ENCODE results near the gene FXN.
"Not testable (repeated sequence)": the region's sequence is repeated elsewhere in the genome, so short reads cannot be mapped to it uniquely, and the experiment has no call there.

The FXN gene

DNA sequence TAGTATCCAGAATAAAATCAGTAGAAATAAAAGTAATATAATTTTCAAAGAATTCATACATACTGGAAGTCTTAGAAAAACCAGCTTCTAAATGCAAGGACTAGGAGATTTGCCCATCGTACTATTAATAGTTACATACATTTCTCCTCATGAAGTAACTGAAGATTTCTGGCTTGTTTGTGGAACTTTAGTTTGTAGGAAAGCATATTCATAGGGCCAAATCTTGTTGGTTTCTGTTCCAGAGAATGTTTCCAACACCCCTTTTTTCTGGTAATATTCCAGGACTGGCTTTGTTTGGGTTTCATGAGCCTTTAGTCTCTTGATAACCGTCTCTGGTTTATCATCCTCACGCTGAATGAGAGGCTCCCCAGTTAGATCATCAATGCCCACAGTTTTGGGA is 72.2 kb downstream of the FXN start:
- no peak for DNase-seq

DNA sequence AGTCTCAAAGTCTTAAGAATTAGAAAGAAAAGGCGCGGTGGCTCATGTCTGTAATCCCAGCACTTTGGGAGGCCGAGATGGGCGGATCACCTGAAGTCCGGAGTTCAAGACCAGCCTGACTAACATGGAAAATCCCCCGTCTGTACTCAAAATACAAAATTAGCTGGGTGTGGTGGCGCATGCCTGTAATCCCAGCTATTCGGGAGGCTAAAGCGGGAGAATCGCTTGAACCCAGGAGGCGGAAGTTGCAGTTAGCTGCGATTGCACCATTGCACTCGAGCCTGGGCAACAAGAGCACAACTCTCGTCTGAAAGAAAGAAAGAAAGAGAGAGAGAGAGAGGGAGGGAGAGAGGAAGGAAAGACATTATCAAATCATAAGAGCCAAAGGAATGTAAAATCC is 73.2 kb downstream of the FXN start:
- DNase-seq = not testable (repeated sequence)

DNA sequence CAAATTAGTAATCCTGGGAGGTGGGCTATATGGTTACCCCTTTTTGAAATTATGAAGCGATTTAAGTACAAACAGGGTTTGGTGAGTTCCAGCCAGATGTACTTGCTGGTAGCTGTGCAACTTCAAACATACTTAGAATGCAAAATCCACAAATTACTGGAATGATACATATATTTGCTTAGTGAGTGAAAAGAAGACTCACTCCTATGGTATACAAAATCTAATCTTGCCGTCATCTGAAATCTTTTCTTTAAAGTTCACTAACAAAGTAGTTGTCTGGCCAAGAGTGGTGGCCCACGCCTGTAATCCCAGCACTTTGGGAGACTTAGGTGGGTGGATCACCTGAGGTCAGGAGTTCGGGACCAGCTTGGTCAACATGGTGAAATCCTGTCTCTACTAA is 73.6 kb downstream of the FXN start:
- DNase-seq = no peak

DNA sequence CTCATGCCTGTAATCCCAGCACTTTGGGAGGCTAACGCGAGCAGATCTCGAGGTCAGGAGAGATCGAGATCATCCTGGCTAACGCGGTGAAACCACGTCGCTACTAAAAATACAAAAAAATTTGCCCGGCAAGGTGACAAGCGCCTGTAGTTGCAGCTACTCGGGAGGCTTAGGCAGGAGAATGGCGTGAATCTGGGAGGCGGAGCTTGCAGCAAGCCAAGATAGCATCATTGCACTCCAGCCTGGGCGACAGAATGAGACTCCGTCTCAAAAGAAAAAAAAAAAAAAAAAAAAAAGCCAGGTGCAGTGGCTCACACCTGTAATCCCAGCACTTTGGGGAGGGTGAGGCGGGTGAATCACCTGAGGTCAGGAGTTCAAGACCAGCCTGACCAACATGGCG is 77.1 kb downstream of the FXN start:
- not testable (repeated sequence) for DNase-seq

DNA sequence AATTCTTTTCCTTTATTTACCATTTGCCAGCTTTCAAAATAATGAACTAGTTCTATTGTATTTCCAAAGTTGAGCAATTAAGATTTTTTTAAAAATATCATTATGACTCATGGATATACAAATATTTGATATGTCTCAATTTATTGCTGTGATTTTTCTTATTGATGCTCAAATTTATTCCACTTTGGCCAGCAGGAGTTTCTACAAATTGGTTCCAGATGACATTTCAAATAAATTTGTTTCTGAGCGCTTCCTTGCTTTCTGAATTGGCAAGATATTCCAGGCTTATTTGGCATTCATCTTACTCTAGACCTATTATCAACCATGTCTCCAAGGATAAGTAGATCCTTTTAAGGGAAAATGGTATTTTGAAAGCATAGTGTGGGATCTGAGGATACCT is 80.1 kb downstream of the FXN start:
- no peak for DNase-seq

DNA sequence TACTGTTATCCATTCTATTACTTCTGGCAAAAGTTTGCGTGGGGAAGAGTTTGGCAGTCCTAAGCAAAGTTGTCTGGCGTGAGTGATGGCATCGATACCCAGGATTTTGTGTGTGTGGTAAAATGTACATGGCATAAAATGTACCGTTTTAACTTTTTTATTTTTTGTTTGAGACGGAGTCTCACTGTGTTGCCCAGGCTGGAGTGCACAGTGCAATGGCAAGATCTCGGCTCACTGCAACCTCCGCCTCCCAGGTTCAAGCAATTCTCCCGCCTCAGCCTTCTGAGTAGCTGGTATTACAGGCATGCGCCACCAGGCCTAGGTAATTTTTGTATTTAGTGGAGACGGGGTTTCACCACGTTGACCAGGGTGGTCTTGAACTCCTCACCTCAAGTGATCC is 83.1 kb downstream of the FXN start:
- DNase-seq = no peak

DNA sequence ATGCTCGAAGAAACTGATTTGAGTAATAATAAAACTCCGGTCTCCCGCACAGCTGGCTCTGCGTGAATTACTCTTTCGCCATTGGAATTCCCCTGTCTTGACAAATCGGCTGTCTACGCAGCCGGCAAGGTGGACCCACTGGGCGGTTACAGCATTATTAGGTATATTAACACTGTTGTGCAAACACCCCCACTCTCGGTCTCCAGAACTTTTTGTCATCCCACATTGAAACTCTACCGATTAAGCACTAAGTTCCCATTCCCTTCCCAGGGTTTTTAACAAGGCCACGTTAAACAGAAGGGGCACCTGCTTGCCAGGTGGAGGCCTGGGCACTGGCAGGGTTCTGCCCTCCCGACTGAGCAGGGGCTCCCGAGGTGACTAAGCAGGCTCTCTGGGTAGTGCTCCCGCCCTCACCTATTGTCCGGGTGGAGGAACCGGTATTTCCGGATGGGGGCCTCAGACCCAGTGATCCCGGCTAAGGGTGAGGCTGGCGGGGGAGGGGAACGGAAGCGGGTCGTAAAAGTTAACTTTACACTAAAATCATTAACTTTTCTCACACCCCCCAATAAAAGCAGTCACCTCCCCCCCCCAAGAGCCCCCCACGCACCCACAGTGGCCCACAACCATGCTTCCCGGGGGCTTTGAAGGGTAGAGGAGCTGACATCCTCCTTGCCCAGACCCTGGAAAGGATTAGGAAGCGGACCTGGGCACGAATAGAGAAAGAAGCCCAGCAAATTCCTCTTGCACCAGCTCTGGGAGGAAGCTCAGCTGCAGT is 85.0 kb downstream of the FXN start:
- peak; percentile 84 for DNase-seq

DNA sequence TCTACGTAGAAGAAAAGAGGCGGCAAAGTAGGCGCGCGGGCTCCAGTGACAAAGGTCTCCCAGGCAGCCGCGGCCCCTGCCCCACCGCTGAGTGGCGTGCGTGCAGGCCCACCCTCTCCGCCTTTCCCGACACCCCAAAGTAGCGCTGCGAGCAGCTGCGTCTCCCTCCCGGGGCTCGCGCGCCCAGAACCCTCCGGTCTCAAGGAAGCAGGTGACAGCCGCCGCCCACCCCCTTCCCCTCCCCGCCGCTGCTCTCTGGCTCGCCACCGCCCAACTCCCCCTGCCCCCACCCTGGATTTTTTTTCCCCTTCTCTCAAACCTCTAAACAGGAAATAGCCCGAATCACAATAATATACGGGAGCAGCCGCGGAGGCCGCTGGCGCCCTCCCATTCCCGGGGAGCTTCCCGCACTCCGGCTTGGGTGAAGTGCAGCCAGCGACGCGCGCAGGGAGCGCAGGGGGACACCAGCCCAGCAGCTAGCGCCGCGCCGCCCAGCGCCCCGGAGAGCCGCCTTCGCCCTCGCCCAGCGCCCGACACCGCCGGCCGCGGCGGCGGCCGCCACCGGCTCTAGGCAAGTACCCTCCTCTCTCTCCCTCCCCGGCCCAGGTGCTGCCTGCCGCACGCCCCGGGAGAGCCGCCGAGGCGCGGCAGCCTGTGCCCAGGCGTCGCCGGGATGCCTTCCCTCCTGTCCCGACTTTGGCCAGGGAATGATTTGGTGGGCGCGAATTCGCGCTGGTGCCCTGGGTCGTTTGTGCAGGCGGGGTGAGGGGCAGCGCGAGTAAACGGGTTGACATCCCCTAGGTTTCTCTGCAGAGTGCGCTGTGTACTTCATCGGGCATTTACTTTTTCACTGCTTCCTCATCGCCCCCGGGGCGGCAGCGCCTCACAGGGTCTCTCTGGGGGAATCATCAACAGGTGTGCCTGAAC is 85.9 kb downstream of the FXN start:
- peak; percentile 60 for DNase-seq

DNA sequence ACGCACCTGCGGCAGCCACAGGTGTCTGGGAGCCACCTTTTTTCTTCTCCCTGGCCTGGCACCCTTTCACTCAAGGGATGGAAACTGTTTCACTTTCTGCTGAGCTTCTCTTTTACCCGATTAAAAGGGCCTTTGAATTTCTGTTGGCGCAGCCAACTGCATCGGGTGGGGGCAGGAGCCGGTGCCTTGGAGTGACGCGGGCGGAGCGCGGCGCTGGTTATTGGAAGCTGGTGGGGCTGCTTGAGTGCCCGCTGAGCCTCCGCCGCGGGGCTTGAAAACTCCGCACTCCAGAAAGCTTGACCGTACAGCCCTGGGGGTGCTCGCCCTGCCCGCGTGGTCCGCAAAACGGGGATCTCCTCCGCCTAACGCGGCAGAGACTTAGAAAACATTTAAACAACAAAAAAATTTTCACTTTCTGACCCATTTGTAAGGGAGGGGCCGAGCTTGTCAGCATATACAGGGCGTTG is 86.6 kb downstream of the FXN start:
- DNase-seq = peak; percentile 33

DNA sequence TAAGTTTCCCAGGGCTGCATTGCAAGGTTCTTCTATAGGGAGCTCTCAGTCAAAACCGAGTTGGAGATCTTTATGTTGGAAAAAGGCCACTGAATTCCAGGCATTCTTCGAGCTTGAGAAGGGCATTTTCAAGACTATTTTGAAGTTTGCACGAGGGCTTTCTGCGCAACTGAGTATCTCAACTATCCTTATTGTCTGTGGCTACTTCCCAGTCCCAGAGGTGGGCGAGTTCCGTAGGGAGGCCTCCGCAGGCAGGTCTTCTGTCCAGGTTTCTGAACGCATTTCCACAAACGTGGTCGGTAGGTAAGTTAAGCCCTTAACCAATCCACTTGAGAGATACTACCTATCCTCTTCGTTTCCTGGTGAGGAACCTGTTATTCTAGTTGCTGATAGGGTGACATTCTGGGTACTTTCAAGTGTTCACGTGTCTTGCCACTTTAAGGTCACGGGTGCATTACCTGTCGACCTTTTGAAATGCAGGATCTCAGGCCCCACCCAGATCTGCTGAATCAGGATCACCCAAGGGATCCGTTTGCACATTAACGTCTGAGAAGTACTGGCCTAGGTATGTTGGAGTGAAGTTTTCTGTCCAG is 87.1 kb downstream of the FXN start:
- DNase-seq = peak; percentile 75

DNA sequence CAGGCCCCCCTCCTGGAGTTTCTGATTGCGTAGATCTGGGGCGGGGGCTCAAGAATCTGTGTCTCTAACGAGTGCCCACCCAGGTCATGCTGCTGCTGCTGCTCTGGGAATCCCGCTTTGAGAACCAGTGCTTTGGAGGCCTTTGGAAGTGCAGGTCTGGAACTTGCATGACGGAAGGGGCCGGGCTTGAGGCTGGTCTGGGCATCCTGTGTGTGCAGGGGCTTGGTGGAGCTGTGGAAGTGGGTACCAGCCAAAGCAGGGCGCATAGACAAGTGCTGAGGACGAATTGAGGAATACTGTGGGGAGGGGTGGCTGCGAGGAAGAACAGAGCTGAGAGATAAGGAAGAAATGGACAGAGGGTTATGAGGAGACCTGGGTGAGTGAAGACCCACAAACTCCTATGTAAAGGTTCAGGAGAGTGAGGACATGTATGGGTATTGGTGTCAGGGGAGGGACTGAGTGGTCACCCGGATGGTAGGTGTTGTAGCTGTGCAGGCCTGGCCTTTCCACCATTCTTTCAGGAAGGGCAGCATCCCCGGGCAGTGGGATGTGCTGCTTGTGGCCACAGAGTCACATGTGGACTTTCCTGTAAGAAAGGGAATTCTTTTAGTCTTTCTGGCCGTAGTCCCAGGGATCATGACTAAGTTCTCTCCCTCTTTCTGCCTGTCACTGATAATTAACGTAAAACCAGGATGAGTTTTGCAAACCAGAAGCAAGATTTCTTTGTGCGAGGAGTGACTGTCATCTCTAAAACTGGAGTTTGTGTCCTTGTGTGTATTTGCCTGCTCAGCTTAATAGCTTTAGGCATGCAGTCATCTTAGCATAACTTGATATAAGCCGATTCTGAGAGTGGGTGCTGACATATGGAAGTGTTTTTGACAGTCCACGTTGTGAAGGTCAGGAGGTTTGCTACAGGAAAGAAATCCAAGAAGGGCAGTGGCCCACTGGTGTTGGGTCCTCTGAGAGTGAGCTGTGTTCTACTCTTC is 95.2 kb downstream of the FXN start:
- DNase-seq = no peak

DNA sequence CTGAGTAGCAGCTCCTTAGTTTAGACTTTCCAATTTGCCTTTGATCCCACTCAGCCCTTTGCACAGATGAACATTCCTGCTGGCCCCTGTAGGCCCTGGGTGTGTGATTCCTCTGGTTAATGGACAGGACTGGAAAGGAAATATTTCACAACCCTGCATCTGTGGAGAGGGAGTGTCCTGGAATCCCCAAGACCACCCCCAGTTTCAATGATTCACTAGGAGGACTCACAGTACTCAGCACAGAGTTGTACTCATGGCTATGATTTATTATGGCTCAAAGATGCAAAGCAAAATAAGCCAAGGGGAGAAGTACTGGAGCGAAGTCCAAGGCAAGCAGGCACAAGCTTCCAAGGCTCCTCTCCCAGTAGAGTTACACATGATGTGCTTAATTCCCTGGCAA is 96.1 kb downstream of the FXN start:
- DNase-seq = no peak

DNA sequence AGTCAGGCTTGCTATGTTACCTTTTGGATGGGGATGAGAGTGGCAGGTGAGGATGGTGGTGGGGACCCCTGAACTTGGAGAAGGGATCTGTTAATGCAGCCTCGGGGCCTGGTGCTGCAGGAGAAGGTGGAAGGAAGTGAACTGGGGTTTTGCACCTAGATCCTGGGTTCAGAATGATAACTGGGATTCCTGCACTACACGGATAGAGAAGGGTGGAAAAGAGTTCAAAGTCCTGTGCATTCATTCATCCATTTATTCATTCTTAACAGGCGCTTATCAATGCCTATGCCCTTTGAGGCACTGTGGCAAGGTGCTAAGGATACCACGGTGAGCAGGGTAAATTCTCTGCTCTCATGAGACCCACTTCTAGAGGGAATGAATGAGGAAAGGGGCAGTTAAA is 96.8 kb downstream of the FXN start:
- DNase-seq = no peak

DNA sequence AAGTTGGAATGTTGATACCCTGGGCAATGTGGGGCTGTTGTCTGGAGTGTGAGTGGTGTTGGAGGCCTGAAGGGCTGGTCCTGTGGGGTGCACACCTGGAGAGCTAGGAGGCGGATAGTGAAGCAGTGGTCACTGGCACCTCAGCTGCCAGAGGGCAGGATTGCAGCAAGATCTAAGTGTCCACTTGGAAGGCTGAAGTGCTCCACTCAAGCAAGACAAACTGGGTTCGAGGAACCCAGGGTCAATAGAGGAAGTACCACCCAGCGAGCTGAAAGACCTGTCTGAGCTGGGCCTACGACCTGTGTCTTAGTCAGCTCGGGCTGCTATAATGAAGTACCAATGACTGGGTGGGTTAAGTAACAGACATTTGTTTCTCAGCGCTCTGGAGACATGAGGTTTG is 98.9 kb downstream of the FXN start:
- DNase-seq = no peak

DNA sequence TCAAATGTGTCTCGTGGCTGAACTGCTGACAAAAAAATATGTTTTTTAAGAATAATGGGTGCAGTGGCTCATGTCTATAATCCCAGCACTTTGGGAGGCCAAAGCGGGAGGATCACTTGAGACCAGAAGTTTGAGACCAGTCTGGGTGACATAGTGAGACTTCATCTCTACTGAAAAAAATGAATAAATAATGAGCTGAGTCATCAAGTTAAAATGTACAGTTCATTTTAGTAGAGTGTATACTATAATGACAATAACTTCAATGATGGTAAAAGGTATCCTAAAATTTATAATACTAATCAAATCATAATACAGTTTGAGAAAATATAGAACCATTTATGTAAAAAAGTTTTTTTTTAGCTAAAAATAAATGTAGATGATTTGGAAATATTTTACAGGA is 100.6 kb downstream of the FXN start:
- no peak for DNase-seq

DNA sequence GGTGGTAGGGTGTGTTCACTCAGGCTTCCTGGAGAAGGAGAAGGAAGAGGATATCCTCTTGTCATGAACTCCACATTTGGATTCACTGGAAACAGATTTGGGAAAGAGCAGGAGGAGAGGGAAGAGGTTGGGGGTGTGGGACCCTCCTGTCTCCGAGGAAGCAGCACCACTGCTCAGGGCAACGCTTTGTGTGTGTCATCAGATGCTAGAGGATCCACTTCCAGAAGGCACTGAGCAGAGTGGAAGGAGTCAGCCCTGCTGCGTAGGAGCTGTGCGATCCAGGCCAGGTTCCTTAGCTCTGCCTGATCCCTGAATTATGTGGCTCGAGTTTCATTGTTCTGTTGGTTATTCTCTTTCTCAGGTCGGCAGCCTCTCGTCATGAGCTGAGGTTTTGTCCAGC is 101.2 kb downstream of the FXN start:
- DNase-seq = no peak

DNA sequence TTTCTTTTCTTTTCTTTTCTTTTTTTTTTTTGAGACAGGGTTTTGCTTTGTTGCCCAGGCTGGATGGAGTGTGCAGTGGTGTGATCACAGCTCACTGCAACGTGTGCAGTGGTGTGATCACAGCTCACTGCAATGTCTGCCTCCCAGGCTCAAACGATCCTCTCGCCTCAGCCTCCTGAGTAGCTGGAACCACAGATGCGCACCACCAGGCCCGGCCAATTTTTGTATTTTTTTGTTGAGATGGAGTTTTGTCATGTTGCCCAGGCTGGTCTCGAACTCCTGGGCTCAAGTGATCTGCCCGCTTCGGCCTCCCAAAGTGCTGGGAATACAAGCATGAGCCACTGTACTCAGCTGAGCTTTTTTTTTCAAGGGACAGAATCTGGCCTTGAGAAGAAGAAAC is 101.8 kb downstream of the FXN start:
- DNase-seq = no peak

DNA sequence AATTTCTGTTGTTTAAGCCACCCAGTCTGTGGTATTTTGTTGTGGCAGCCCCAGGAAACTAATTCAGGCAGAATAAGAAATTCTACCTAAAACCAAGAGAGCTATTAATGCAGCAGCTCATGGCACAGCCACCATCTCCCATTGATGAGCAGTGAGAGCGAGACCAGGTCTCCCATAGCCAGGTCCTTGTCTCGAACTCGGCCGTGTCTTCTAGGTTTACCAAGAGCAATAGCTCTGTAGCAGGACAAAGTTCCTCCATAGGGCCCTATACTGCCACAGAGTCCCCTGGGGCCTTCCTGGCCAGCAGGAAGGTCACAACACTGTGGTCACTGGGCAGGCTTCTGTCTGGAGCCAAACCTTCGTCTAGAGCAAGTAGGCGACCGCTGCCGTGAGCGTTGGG is 104.0 kb downstream of the FXN start:
- no peak for DNase-seq

DNA sequence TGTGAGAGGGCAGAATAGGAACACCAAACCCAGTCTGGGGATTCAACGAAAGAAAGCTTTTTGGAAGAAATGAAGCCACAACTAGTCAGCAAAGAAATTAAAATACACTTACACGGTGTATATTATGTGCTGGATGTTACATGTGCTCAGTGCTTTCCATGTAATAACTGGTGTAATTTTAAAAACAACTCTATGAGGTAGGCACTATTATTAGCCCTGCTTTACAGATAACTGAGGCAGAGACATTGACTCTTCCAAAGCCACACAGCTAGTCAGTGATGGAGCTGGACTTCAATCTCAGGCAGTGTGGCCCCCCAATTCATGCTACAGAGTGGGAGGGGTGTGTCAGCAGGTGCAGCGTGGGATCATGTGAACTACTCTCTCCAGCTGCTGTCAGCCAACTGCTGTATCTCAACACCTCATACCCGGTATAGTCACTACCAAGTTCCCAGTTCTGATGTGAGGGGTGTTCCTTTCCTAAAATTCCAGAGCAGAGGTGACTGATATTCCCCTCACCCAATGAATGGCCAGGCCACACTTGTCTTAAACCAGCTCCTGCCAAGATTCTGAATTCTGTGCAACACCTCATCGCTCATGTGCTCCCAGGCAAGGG is 104.7 kb downstream of the FXN start:
- DNase-seq = no peak

DNA sequence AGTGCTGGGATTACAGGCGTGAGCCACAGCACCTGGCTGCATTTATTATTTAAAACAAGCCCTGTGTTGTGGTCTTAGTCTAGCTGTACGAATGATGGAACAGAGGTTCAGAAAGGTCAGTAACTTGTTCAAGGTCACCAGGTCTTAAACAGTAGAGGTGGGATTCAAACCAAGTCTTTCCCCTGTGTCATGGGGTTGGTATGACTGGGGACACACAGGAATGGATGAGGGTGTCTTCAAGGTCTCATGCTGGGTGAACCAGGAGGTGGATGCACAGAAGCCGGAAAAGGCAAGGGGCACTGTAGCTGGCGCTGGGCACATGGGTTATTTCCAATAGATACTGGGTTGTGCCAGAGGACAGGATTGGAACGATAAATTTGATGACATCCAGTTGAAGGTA is 106.3 kb downstream of the FXN start:
- no peak for DNase-seq

DNA sequence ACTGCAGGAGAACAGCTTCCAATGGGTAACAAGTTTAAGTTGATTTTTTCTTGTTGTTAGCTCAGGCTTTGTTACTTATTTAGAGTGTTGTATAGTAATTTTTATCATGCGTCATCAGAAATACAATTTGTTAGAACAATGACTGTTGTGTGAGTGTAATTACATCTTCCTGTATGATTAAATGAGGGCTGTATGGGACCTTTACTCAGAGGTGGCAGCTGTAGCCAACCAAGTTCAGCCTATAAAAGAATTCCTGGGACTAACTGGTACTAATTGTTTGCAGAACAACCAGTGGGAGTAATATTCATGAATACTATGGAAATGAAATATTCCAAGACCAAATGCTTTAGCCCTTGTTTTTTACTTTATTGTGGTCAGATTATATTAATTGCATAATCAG is 107.7 kb downstream of the FXN start:
- no peak for DNase-seq

DNA sequence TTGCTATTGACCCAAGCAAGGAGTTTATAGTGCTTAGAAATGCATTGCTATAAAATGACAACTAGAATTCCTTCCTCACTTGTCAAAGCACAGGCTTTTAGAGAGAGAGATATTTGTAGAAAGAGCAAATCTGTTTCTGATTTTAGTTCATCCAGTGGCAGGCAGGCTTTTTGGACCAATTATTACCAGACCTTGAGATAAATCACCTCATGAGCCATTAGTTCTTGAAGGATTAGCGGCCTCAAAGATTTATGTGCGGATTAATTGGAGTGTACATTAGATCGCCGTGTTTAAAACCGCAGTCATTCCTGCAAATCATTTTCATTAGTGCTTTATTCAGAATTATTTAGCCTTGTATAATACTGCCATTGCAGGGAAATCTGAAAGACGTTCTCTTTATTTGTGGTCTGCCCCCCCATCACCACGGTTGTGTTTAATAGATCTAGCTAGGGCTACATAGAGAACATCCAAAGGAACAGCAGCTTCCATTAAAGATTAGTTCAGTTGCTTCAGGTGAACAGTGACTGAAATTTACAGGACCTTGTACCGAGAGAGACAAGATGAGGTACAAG is 109.7 kb downstream of the FXN start:
- no peak for DNase-seq

All from NCI-H774 (cell line).